Activated naive CD8-positive, alpha-beta T cell treated with anti-CD3 and anti-CD28 coated beads, Interleukin-2, amount 50 U/mL, for 24 hours (primary cell): ENCODE measurements around the gene SGCA.

ENCODE experiments used
- ATAC-seq: fragments of 150-1000 bp; cut with Tn5 transposase; one replicate; pipeline ENCODE4 v1.10.0; 2021
- DNase-seq: peaks from one replicate; pipeline ENCODE4 v3.0.0; 2021
- H3K27ac Mint-ChIP-seq: one replicate; pipeline ENCODE4 v1.8.0; 2021; ENCODE audit warnings: mild to moderate bottlenecking, mixed read lengths
- H3K27me3 Mint-ChIP-seq: one replicate; pipeline ENCODE4 v1.8.0; 2021; ENCODE audit warnings: mixed read lengths
- H3K36me3 Mint-ChIP-seq: one replicate; pipeline ENCODE4 v1.8.0; 2021; ENCODE audit warnings: low read depth, mixed read lengths
- H3K4me1 Mint-ChIP-seq: one replicate; pipeline ENCODE4 v1.8.0; 2021; ENCODE audit warnings: mixed read lengths
- H3K4me3 Mint-ChIP-seq: one replicate; pipeline ENCODE4 v1.8.0; 2021; ENCODE audit warnings: mild to moderate bottlenecking, moderate library complexity, mixed read lengths
- H3K9me3 Mint-ChIP-seq: one replicate; pipeline ENCODE4 v1.8.0; 2021; ENCODE audit warnings: mixed read lengths

The SGCA gene

GRCh38 chr17:50173335-50173941 lies 7.6 kb downstream of the SGCA start:
- H3K36me3 Mint-ChIP-seq: no peaks in the 10 kb centered on the region
- H3K27ac Mint-ChIP-seq: no peak overlapping the region

GRCh38 chr17:50174444-50174843 lies 8.6 kb downstream of the SGCA start:
- no peak overlapping the region for H3K4me3 Mint-ChIP-seq
- no peak for ATAC-seq

More at GRCh38 chr17:50173335-50173941, 7.6 kb downstream of the SGCA start:
- peaks cover 14% of the 10 kb centered on the region for H3K4me1 Mint-ChIP-seq
- H3K27me3 Mint-ChIP-seq: peaks cover 2% of the 10 kb centered on the region
- ATAC-seq (no peak), DNase-seq (no peak)
- H3K9me3 Mint-ChIP-seq: no peaks in the 10 kb centered on the region
- no peak overlapping the region for H3K4me3 Mint-ChIP-seq

GRCh38 chr17:50175035-50175807 lies 9.4 kb downstream of the SGCA start:
- Mint-ChIP-seq H3K36me3 (no peaks in the 10 kb centered on the region), H3K4me3 (no peak overlapping the region), H3K27me3 (peaks cover 2% of the 10 kb centered on the region), H3K4me1 (peaks cover 6% of the 10 kb centered on the region), H3K9me3 (no peaks in the 10 kb centered on the region), H3K27ac (no peak overlapping the region)
- ATAC-seq (no peak), DNase-seq (no peak)

More at GRCh38 chr17:50174444-50174843, 8.6 kb downstream of the SGCA start:
- Mint-ChIP-seq H3K4me1 (peaks cover 6% of the 10 kb centered on the region), H3K27me3 (peaks cover 2% of the 10 kb centered on the region), H3K27ac (no peak overlapping the region), H3K9me3 (no peaks in the 10 kb centered on the region), H3K36me3 (no peaks in the 10 kb centered on the region)
- DNase-seq: no peak

- H3K36me3 Mint-ChIP-seq: no peaks in the 10 kb centered on the region
- H3K4me1 Mint-ChIP-seq: peaks cover 6% of the 10 kb centered on the region
- H3K27me3 Mint-ChIP-seq: peaks cover 2% of the 10 kb centered on the region
- ATAC-seq (no peak), DNase-seq (no peak)
- no peak overlapping the region for H3K27ac Mint-ChIP-seq
- H3K9me3 Mint-ChIP-seq: no peaks in the 10 kb centered on the region
- H3K4me3 Mint-ChIP-seq: no peak overlapping the region
Observed at GRCh38 chr17:50176559-50177357, 11.0 kb downstream of the SGCA start.

GRCh38 chr17:50177476-50177875 lies 11.7 kb downstream of the SGCA start:
- no peaks in the 10 kb centered on the region for H3K36me3 Mint-ChIP-seq
- H3K27me3 Mint-ChIP-seq: peaks cover 2% of the 10 kb centered on the region
- H3K4me1 Mint-ChIP-seq: peaks cover 6% of the 10 kb centered on the region
- DNase-seq (no peak), ATAC-seq (no peak)
- no peaks in the 10 kb centered on the region for H3K9me3 Mint-ChIP-seq
- no peak overlapping the region for H3K27ac Mint-ChIP-seq
- H3K4me3 Mint-ChIP-seq: no peak overlapping the region

GRCh38 chr17:50177983-50178834 lies 12.4 kb downstream of the SGCA start:
- DNase-seq (peak; percentile 61), ATAC-seq (peak; percentile 86)
- H3K27ac Mint-ChIP-seq: peak overlapping the region; percentile 63
- no peaks in the 10 kb centered on the region for H3K9me3 Mint-ChIP-seq
- peaks cover 9% of the 10 kb centered on the region for H3K4me1 Mint-ChIP-seq
- H3K4me3 Mint-ChIP-seq: no peak overlapping the region
- no peaks in the 10 kb centered on the region for H3K36me3 Mint-ChIP-seq
- H3K27me3 Mint-ChIP-seq: peaks cover 2% of the 10 kb centered on the region

- H3K27ac Mint-ChIP-seq: no peak overlapping the region
Observed at GRCh38 chr17:50180111-50180510, 14.3 kb downstream of the SGCA start.

GRCh38 chr17:50180620-50181019 lies 14.8 kb downstream of the SGCA start:
- ATAC-seq: no peak
- no peak overlapping the region for H3K27ac Mint-ChIP-seq

More at GRCh38 chr17:50180111-50180510, 14.3 kb downstream of the SGCA start:
- no peak for ATAC-seq
- Mint-ChIP-seq H3K36me3 (no peaks in the 10 kb centered on the region), H3K4me1 (peaks cover 22% of the 10 kb centered on the region), H3K27me3 (peaks cover 2% of the 10 kb centered on the region), H3K4me3 (no peak overlapping the region), H3K9me3 (no peaks in the 10 kb centered on the region)
- no peak for DNase-seq

GRCh38 chr17:50181144-50181543 lies 15.3 kb downstream of the SGCA start:
- Mint-ChIP-seq H3K27ac (no peak overlapping the region), H3K9me3 (no peaks in the 10 kb centered on the region), H3K4me1 (peaks cover 22% of the 10 kb centered on the region), H3K36me3 (no peaks in the 10 kb centered on the region), H3K27me3 (peaks cover 2% of the 10 kb centered on the region), H3K4me3 (no peak overlapping the region)
- DNase-seq (no peak), ATAC-seq (no peak)

More at GRCh38 chr17:50180620-50181019, 14.8 kb downstream of the SGCA start:
- no peaks in the 10 kb centered on the region for H3K9me3 Mint-ChIP-seq
- H3K4me3 Mint-ChIP-seq: no peak overlapping the region
- peaks cover 2% of the 10 kb centered on the region for H3K27me3 Mint-ChIP-seq
- H3K36me3 Mint-ChIP-seq: no peaks in the 10 kb centered on the region
- no peak for DNase-seq
- peaks cover 22% of the 10 kb centered on the region for H3K4me1 Mint-ChIP-seq

GRCh38 chr17:50181591-50182560 lies 16.1 kb downstream of the SGCA start:
- Mint-ChIP-seq H3K4me3 (no peak overlapping the region), H3K9me3 (no peaks in the 10 kb centered on the region), H3K27me3 (peaks cover 2% of the 10 kb centered on the region), H3K36me3 (no peaks in the 10 kb centered on the region), H3K4me1 (peaks cover 22% of the 10 kb centered on the region), H3K27ac (no peak overlapping the region)
- DNase-seq (no peak), ATAC-seq (no peak)

GRCh38 chr17:50182783-50183420 lies 17.1 kb downstream of the SGCA start:
- Mint-ChIP-seq H3K27ac (no peak overlapping the region), H3K4me3 (no peak overlapping the region), H3K27me3 (peaks cover 2% of the 10 kb centered on the region), H3K36me3 (no peaks in the 10 kb centered on the region), H3K9me3 (no peaks in the 10 kb centered on the region), H3K4me1 (peaks cover 22% of the 10 kb centered on the region)
- DNase-seq (no peak), ATAC-seq (no peak)

- Mint-ChIP-seq H3K9me3 (no peaks in the 10 kb centered on the region), H3K27ac (no peak overlapping the region), H3K36me3 (no peaks in the 10 kb centered on the region), H3K4me1 (peaks cover 17% of the 10 kb centered on the region), H3K27me3 (no peaks in the 10 kb centered on the region), H3K4me3 (peak overlapping the region; percentile 20)
- ATAC-seq: no peak
- DNase-seq: no peak
Observed at GRCh38 chr17:50183421-50183994, 17.7 kb downstream of the SGCA start.
